C4-2B (cell line): ENCODE results near the gene MIOX.

Source experiments
- H3K27ac ChIP-seq: fragments of 450-650 bp; 2 replicates; pipeline ENCODE4 v1.5.1; 2017
- ZFX ChIP-seq: fragments of 450-650 bp; IDR thresholded peaks from 2 replicates; pipeline ENCODE4 v1.6.1; 2017
- TF ChIP-seq, protein P1 (sequence below): fragments of 450-650 bp; conservative IDR thresholded peaks from 2 replicates; pipeline ENCODE4 v1.5.1; 2017; ENCODE audit warnings: mild to moderate bottlenecking

MIOX gene

DNA sequence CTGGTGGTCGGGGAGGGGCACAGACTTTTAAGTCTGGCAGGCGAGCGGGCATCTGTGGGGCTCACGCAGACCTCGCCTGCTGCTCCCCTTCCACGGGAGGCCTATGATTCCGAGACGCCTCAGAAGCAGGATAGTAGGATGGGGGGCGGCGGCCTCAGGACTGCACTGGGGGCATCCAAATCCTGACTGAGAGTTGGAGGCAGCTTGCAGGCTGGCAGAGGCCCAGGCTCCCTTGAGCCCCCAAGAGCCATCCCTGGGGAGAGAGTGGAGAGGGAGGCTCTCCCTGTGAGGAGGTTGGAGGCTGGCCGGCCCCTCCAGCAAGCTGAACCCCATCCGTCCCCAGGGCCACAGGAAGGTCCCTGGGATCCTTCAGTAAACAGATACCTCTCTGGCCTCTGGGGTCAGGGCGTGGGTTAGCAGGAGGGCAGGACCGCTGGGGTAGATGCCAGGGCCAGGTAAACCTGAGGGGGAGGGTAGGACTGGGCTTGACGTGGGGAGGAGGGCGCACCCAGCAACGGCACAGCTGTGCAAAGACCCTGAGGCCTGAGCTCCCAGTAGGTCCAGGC, 45.1 kb upstream of the MIOX start:
- no peak overlapping the region for H3K27ac ChIP-seq

DNA sequence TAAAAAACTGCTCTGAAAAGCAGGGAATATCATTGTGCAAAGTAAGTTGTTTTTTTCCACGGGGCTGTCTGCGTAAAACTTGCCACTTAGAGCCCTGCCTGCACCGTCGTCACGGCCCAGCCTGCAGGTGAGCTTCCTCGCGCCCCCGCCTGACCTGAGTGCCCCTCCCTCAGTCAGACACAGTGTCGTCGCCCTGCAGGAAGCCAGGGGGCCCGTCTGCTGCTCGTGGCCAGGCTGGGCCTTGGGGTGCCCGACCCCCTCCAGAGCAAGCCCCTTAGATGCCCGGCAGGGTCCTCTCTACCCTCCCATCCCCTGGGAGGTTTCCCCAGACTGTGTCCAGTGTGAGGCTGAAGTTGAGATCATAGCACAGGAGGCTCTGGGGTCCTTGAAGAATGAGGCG, 43.5 kb upstream of the MIOX start:
- H3K27ac ChIP-seq = no peak overlapping the region
- TF ChIP-seq ZFX = no peak
- TF ChIP-seq, protein P1, sequence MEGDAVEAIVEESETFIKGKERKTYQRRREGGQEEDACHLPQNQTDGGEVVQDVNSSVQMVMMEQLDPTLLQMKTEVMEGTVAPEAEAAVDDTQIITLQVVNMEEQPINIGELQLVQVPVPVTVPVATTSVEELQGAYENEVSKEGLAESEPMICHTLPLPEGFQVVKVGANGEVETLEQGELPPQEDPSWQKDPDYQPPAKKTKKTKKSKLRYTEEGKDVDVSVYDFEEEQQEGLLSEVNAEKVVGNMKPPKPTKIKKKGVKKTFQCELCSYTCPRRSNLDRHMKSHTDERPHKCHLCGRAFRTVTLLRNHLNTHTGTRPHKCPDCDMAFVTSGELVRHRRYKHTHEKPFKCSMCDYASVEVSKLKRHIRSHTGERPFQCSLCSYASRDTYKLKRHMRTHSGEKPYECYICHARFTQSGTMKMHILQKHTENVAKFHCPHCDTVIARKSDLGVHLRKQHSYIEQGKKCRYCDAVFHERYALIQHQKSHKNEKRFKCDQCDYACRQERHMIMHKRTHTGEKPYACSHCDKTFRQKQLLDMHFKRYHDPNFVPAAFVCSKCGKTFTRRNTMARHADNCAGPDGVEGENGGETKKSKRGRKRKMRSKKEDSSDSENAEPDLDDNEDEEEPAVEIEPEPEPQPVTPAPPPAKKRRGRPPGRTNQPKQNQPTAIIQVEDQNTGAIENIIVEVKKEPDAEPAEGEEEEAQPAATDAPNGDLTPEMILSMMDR = no peak

More for the DNA sequence above, 45.1 kb upstream of the MIOX start:
- no peak for TF ChIP-seq ZFX
- TF ChIP-seq, protein P1 = no peak

DNA sequence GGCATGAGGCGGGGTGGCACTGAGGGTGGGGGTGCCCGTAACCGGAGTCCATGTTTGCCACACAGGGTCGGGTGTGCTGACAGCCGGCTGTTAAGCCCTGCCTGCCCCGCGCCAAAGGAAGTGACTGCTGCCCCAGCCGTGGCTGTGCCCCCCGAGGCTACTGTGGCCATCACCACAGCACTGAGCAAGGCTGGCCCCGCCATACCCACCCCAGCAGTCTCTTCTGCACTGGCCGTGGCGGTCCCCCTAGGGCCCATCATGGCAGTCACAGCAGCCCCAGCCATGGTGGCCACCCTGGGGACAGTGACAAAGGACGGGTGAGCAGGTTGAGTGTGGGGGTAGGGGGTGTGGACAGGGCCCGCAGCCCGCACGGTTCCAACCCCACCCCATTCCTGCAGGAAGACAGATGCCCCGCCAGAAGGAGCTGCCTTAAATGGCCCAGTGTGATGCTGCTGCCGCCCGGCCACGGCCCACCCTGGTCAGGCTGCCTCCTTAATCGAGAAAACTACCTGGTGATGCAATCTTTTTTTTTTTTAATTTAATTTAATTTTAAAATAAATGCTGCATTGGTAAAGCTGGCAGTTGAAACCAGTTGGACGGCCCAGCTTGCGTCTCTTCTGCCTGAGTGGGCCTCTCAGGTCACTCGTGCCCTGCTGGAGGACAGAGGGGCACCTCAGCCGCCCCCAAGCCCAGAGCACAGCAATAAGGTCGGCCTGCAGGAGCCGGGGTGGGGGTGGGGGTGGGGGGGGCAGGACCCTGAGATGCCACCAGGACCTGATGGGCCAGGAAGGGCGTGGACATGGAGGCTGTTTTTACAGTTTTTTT, 42.6 kb upstream of the MIOX start:
- TF ChIP-seq, protein P1 = no peak
- TF ChIP-seq ZFX = no peak
- H3K27ac ChIP-seq = no peak overlapping the region

DNA sequence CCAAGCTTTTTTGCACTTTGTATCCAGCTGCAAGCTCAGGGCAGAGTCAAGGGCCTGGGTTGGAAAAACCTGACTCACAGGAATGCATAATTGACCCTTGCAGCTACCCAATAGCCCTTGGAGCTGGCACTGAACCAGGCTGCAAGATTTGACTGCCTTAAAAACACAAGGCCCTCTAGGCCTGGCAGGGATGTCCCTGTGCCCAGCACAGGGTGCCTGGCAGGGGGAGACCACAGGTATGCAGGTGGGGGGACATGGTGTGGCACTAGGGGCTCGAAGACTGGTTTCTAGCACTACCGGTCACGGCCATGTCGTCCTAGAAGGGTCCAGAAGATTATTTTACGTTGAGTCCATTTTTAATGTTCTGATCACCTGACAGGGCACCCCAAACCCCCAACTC, 42.0 kb upstream of the MIOX start:
- no peak overlapping the region for H3K27ac ChIP-seq
- TF ChIP-seq ZFX = no peak
- TF ChIP-seq, protein P1 = no peak

DNA sequence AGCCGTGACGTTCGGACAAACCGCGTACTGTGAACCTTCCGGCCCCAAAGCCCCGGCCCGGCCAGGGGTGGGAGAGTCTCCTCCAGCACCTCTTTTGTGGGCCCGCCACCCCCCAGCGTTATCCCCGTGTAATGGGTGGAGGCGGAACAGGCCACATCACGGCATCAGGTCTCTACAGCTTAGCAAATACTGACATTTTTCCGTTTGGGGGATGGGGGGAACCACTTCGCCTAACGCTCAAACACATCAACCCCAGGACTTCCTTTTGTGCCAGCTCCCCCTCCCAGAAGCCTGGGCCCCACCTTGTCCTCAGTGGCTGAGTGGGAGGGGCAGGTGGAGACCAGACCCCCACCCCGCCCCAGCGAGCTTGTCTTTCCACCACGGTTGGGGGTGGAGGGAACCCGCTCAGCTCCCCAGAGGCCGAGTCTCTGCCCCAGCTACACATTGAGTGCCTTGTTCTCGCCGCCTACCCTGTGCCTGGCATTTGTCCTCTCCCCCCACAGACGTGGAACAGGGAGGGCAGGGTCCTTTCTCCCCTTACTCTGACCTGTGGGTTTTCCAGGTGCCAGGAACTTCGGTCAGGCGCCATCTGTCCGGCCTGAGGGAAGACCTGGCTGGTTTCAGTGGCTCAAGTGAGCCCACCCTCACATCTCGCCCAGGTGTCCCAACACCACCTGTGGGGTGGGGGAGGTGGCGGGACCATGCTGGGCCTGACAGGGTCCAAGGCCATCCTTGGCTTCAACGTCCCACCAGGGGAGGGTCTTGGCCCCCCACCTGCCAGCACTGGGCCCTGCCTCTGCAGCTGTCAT, 41.4 kb upstream of the MIOX start:
- no peak for TF ChIP-seq ZFX
- TF ChIP-seq, protein P1 = no peak
- no peak overlapping the region for H3K27ac ChIP-seq

DNA sequence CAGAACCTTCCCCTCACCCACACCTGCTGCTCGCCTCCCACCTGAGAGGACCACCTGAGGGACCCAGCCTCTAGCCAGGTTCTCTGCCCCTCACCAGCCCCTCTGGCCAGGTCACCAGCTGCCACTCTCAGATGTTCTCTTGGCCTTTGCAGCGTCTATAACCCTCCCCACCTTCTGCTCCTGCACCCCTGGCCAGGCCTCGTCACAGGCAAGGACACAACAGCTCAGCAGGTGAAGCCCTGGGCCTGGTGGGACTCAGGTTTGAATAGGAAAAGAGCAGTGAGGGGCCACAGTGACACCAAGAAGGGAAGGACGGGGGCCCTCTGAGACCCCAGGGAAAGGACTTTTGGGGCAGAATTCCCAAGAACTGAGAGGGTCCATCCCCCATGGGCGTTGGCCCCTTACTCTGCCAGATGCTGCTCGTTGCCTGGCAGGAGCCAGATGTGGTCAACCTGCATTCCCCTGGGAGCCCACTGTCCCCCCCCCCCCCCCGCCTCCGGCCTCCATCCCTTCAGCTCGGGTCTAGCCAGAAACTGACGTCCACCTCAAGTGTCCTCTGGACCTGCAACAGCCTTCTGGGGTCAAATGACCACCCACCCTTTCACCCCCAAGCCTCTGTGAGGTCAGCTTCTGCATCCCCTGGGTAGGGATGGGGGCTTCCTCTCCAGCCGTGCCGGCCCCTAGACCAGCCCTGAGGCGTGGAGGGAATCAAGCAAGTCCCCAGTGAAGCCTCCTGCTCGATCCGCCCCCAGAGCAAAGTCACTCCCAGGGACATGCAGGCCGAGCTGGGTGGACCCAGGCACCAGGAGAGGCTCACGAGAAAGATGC, 40.6 kb upstream of the MIOX start:
- TF ChIP-seq, protein P1 = no peak
- TF ChIP-seq ZFX = no peak
- H3K27ac ChIP-seq = no peak overlapping the region
